NT2/D1 (cell line): Measurements from ENCODE around the gene NRBF2.

Source experiments
- YY1 ChIP-seq: IDR thresholded peaks from 2 replicates; pipeline ENCODE4 v1.6.1; 2011; ENCODE audit not compliant: insufficient read length, insufficient read depth
- ZNF274 ChIP-seq: IDR thresholded peaks from 2 replicates; pipeline ENCODE4 v1.6.1; 2011; ENCODE audit warnings: mild to moderate bottlenecking, low read depth, low read length

DNA sequence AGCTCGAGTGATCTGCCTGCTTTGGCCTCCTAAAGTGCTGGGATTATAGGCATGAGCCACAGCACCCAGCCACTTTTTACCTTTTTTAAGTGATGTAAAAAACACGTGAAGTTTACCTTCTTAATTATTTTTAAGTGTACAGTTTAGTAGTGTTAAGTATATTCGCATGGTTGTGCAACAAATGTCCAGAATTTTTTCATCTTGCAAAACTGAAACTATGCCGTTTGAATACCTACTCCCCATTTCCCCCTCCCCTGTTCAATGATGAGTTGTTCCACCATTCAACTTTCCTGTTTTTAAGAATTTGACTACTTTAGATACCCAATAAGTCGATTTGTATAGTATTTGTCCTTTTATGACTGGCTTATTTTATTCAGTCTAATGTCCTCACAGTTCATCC is 10.9 kb downstream of the NRBF2 start:
- no peak for TF ChIP-seq YY1
- no peak for TF ChIP-seq ZNF274
